ENCODE data around the gene GMPR. TPM values are rescaled to one million over a fixed set of nuclear protein-coding genes. Genes with fewer than 3 reads are reported as not detected.

The GMPR gene
- total and polyA plus RNA-seq, 10 of the 15 experiments (the other 5 are each of a cell fraction or from before 2014, with no cell fraction given): 0.15 to 1.8 (median 0.49) TPM; not detected in 1

DNA sequence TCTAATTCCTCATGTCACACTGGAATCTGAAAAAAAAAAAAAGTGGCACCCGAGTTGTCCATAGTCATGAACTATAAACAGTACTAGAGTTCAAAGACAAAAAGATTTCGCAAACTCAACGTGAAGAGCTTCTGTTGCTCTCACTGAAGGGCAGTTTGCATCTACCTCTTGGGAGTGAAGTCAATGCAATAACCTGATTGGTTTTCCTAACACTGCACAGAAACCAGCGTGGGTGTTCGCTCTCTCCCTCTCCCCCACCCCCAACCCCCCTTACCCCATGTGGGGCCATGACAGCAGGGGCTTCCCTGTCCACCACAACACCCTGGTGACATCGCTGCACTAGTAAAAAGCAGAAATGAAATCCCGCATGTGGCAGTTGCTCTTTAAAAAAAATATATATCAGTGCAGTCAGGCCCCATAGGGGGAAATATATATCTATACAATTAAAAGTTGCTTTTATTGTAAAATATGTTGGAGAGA lies 66.9 kb downstream of the GMPR start (continued):
- TF ChIP-seq EED (IDR thresholded peaks at IDR 0.05; ENCODE audit: low read depth) (0 out of 2 replicates have a peak, but pooled peaks have one; percentile 8), KAT2A (conservative IDR thresholded peaks at IDR 0.05; ENCODE audit: control insufficient read depth, low read depth, low read length) (no peak), BMI1 (IDR thresholded peaks at IDR 0.05; ENCODE audit: borderline replicate concordance) (0 out of 2 replicates have a peak, but pooled peaks have one; percentile 50), SMC3 (IDR thresholded peaks at IDR 0.05; ENCODE audit: borderline replicate concordance, low read length) (no peak), POLR2A (IDR thresholded peaks at IDR 0.05; ENCODE audit: low read depth, low read length) (no peak), MXI1 (IDR thresholded peaks at IDR 0.05; ENCODE audit: low read depth, low read length) (peak; percentile 61; the same call in 1 of the 2 replicates), BHLHE40 (IDR thresholded peaks at IDR 0.05; ENCODE audit: borderline replicate concordance in 1 of 2, low read depth in 2 of 2, low read length in 1 of 2) (peak in 1 of 2 experiments; percentile 61; a peak in 1 of 4 replicates), MAX (IDR thresholded peaks at IDR 0.05; ENCODE audit: low read depth, low read length) (no peak; the same call in 1 of the 2 replicates), CHD1 (IDR thresholded peaks at IDR 0.05; ENCODE audit: low read depth, low read length) (no peak), NFYB (IDR thresholded peaks at IDR 0.05; ENCODE audit: insufficient read depth, low read depth, low read length) (no peak), TCF12 (IDR thresholded peaks at IDR 0.05; ENCODE audit: low read depth, low read length) (peak; percentile 27; the same call in 1 of the 2 replicates), MEF2B (IDR thresholded peaks at IDR 0.05; ENCODE audit: partially characterized antibody, poor library complexity, severe bottlenecking) (peak; percentile 60)

DNA sequence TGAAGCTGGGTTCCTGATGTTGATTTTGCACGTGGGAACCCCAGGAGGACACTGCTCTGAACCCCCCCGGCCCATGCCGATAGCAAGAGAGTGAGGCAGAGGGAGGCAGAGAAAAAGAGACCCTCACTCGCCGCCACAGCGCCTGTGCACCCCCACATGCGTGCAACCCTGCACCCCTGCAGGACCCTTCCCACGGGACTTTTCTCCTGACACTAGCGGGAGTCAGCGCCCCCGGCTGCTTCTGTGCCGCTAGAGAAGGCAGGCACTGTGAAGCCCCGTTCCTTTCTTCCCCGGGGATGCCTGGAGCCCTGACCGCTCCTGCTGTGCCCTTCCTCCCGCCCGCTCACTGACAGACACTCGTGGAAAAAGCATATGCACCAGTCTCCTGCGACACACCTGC lies 67.4 kb downstream of the GMPR start:
- Histone ChIP-seq H3K4me2 (ENCODE audit: control insufficient read depth, insufficient read depth) (peak overlapping the region; percentile 88), H4K20me1 (ENCODE audit: control insufficient read depth, insufficient read depth) (no peaks in the 10 kb centered on the region), H3K79me2 (ENCODE audit: control insufficient read depth, insufficient read depth, low read length) (no peaks in the 10 kb centered on the region), H3K9ac (ENCODE audit: control insufficient read depth, insufficient read depth, low read length) (peak overlapping the region; percentile 51), H3K9me3 (replicated peaks; ENCODE audit: control insufficient read depth, insufficient read depth, low read length) (no peaks in the 10 kb centered on the region), H3K27ac (ENCODE audit: control insufficient read depth, insufficient read depth) (peak overlapping the region; percentile 74), H3K4me1 (ENCODE audit: control insufficient read depth, insufficient read depth, low read length) (peaks cover 32% of the 10 kb centered on the region), H2AFZ (ENCODE audit: control insufficient read depth, low read depth, low read length) (peak overlapping the region; percentile 38; the same call in 1 of the 2 replicates), H3K4me3 (peak overlapping the region; percentile 53; the same call in 1 of the 2 replicates), H3K27me3 (replicated peaks in 1 of 2; ENCODE audit: control insufficient read depth in 2 of 2, insufficient read depth in 2 of 2, low read length in 1 of 2) (no peaks in the 10 kb centered on the region), H3K36me3 (ENCODE audit: control insufficient read depth in 2 of 2, insufficient read depth in 2 of 2, low read length in 1 of 2) (peaks cover 0 to 12% of the 10 kb centered on the region in 2 experiments; a peak in 2 of 4 replicates)
- 3% methylated on average over 19 of the region's 19 CpGs for WGBS (ENCODE audit: insufficient coverage, insufficient replicate concordance, low lambda C conversion rate, missing lambda C conversion rate)
- ATAC-seq: peak; percentile 53
- ChIA-PET SMC1A (ENCODE audit: uncharacterized antibody, unreplicated experiment) (interaction anchor here (0.7 to 1.7 kb wide), 4 partner anchors 22 to 457 kb away, joined by 3 to 4 read pairs (median 3); no protein-coding TSS in a partner anchor), CTCF (interaction anchor here (0.6 to 1.7 kb wide), 5 partner anchors 12 to 465 kb away, joined by 3 to 8 read pairs (median 4); no protein-coding TSS in a partner anchor), POLR2A (interaction anchor here (0.5 kb wide), 1 partner anchor 513 kb away, joined by 5 read pairs; no protein-coding TSS in a partner anchor), RAD21 (ENCODE audit: unreplicated experiment) (interaction anchor here (0.7 to 1.3 kb wide), 4 partner anchors 14 to 407 kb away, joined by 3 to 4 read pairs (median 4); no protein-coding TSS in a partner anchor)
- no TSS peak for BruUV-seq (replicated peaks)
- no peak for DNase-seq (ENCODE audit: low read depth, low spot score)
- intact Hi-C loops (cut with micrococcal nuclease; ENCODE audit: unreplicated experiment) (loop anchor here (10.0 kb wide), 1 partner anchor 459 kb away; the partner anchor contains the start of gene ATXN1), in situ Hi-C loops (cut with MboI) (no loop called here)
- FAIRE-seq: no peak
- TF ChIP-seq DPF2 (IDR thresholded peaks at IDR 0.05): 0 out of 2 replicates have a peak, but pooled peaks have one; percentile 47
- peak; percentile 32 for TF ChIP-seq MEF2B (IDR thresholded peaks at IDR 0.05; ENCODE audit: partially characterized antibody, poor library complexity, severe bottlenecking)
- TF ChIP-seq, protein P1, sequence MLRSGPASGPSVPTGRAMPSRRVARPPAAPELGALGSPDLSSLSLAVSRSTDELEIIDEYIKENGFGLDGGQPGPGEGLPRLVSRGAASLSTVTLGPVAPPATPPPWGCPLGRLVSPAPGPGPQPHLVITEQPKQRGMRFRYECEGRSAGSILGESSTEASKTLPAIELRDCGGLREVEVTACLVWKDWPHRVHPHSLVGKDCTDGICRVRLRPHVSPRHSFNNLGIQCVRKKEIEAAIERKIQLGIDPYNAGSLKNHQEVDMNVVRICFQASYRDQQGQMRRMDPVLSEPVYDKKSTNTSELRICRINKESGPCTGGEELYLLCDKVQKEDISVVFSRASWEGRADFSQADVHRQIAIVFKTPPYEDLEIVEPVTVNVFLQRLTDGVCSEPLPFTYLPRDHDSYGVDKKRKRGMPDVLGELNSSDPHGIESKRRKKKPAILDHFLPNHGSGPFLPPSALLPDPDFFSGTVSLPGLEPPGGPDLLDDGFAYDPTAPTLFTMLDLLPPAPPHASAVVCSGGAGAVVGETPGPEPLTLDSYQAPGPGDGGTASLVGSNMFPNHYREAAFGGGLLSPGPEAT (IDR thresholded peaks at IDR 0.05; ENCODE audit: low read depth): no peak
- TF ChIP-seq GATAD2B (conservative IDR thresholded peaks at IDR 0.05; ENCODE audit: low read depth): no peak; the same call in 1 of the 2 replicates
- no peak for TF ChIP-seq TARDBP (IDR thresholded peaks at IDR 0.05; ENCODE audit: borderline replicate concordance)
- no peak for TF ChIP-seq JUNB (IDR thresholded peaks at IDR 0.05)
- no peak for TF ChIP-seq EED (IDR thresholded peaks at IDR 0.05; ENCODE audit: low read depth)
- 0 out of 2 replicates have a peak, but pooled peaks have one; percentile 7 for TF ChIP-seq MTA2 (IDR thresholded peaks at IDR 0.05; ENCODE audit: low read depth)
- no peak for TF ChIP-seq ETV6 (conservative IDR thresholded peaks at IDR 0.05 in 1 of 2, IDR thresholded peaks at IDR 0.05 in 1 of 2; ENCODE audit: borderline replicate concordance in 1 of 2, low read depth in 1 of 2)
- TF ChIP-seq EGR1 (IDR thresholded peaks at IDR 0.05; ENCODE audit: borderline replicate concordance in 1 of 2, low read depth in 2 of 2, low read length in 2 of 2): 0 out of 3 replicates have a peak, but pooled peaks of 1 of the 2 experiments have one; percentile 5
